Measurements from ENCODE around the gene LIM2.
"Not testable (repeated sequence)": the region's sequence is repeated elsewhere in the genome, so short reads cannot be mapped to it uniquely, and the experiment has no call there.

Gene LIM2

DNA sequence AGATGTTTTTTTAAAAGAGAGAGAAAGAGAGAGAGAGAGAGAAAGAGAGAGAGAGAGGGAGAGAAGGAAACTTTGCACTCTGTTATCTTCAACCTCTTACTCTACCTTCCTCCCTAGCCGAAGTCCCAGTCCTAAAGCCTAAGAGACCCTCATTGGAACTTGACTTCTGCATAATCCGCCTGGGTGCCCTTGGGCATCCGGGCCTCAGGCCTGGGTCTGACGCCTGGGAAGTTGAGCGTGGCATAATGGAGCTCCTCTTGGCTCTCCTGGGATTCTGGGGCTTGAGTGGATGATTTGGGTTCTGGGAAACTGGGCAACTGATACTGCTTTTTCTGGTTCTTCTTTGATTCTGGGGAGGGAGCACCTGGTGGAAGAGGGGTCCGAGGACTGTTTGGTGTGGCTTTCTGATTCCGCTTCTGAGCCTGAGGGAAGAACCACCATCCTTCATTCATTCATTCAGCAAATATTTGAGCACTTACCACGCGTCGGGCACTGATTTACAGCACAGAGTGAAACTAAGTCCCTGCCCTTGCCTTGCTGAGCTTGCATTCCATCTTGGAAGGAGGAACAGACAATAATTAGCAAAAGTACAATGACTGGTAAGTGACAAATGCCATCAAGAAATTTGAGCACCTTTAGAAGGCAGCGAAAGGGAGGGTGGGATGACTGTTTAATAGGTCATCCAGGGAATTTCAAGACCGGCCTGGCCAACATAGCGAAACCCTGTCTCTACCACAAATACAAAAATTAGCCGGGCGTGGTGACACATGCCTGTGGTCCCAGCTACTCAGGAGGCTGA lies 23.4 kb upstream of the LIM2 start:
- DNase-seq (no peak), ATAC-seq (replicated peaks) (no peak)
- no peak overlapping the region for H3K4me3 Mint-ChIP-seq
- peaks cover 31 to 44% of the 10 kb centered on the region in 2 donors for H3K36me3 Mint-ChIP-seq
- H3K27me3 Mint-ChIP-seq: no peaks in the 10 kb centered on the region
- H3K27ac Mint-ChIP-seq: peak overlapping the region; percentile 47
- no peaks in the 10 kb centered on the region for H3K9me3 Mint-ChIP-seq
- H3K4me1 Mint-ChIP-seq: peaks cover 23 to 74% of the 10 kb centered on the region in 2 donors

DNA sequence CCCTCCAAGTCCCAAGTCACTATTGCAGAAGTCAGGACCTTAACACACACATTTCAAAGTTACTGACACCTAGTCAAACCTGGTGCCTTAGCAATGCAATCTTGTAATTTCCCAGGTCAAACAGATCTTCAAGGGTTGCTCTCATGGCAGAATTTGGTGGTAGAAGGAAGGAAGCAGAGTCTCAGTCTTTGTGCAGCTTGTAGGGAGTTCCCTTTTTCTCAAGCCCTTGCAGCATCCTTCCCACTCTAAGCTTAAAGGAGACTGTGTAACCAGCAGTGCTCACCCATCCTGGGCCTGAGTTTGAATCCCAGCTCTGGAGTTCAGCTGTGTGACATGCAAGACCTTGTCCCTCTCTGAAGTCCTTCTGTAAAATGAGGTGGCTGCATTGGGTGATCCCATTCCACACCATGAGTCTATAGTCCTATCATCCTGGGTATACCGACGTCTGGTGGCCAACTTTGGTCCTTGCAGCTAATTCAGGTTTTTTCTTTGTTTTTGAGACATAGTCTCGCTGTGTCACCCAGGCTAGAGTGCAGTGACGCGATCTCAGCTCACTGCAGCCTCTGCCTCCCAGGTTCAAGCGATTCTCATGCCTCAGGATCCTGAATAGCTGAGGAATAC lies 19.8 kb upstream of the LIM2 start:
- Mint-ChIP-seq H3K9me3 (peaks cover 3 to 7% of the 10 kb centered on the region in 2 donors), H3K27ac (no peak overlapping the region), H3K27me3 (no peaks in the 10 kb centered on the region), H3K4me1 (peaks cover 12 to 43% of the 10 kb centered on the region in 2 donors), H3K36me3 (peaks cover 18 to 20% of the 10 kb centered on the region in 2 donors), H3K4me3 (no peak overlapping the region)
- DNase-seq (no peak), ATAC-seq (replicated peaks) (peak; percentile 59 to 63)

DNA sequence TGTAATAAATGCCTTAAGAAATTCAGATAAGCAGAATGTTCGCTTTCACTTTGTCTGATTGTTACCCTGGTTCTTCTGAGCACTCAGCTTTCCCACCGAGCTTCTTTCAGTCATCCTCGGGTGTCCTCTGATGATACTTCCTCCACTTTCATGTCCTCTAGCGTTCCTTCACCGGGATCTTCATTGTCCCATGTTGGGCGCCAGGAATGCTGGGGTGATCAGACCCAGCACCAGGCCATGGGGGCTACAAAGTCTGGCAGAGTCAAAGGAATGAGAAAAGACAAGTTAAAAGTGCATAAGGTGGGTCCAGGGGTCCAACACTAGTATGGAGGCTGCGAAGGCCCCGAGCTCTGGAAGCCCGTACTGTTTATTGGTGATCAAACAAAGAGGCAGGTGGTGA lies 14.3 kb upstream of the LIM2 start:
- DNase-seq: no peak

DNA sequence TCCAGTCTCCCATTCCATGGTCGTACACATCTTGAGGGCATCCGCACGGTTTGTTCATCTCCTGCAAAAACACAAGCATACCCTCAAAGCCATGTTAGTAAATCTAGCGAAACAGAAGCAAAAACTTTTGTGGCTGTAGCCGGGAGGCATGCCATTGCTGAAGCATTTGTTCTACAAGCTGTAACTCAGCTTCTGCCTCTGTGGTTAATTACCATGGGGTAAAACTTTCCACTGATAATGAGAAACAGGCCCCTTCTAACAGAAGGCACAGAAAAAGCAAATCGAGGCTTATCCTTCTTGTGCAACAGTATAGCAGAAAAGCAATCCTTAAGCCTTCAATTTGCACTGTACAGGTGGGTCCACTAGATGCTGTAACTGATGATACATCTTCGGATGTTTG lies 12.2 kb upstream of the LIM2 start:
- not testable (repeated sequence) for H3K27me3 Mint-ChIP-seq; H3K4me3 Mint-ChIP-seq; ATAC-seq (replicated peaks); H3K27ac Mint-ChIP-seq; DNase-seq
- H3K4me1 Mint-ChIP-seq: peaks cover 4 to 26% of the 10 kb centered on the region in 2 donors
- H3K9me3 Mint-ChIP-seq: peaks cover 11 to 17% of the 10 kb centered on the region in 2 donors
- H3K36me3 Mint-ChIP-seq: peaks cover 8 to 15% of the 10 kb centered on the region in 2 donors

More for the DNA sequence above, 14.3 kb upstream of the LIM2 start:
- Mint-ChIP-seq H3K4me1 (peaks cover 3 to 17% of the 10 kb centered on the region in 2 donors), H3K4me3 (no peak overlapping the region), H3K36me3 (peaks cover 8 to 14% of the 10 kb centered on the region in 2 donors), H3K27ac (peak overlapping the region; percentile 16), H3K9me3 (peaks cover 10 to 15% of the 10 kb centered on the region in 2 donors), H3K27me3 (no peaks in the 10 kb centered on the region)
- ATAC-seq (replicated peaks): no peak

DNA sequence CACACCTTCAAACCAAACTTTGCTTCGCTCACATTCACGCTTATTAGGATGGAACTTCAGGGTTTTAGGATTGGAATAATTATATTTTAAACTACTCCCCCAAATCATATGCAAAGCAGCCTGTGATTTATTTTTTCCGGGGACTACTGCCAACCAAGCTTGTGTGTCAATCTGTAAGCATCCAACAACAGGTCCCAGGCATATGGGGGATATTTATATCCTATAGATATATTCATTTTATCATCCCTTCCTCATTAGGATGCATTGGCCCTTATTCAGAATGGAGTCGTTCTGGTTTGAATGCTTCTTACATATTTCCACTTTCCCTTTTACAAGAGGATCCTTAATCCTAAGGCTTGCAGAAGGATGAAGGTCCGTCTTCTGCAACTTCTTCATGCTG lies 11.5 kb upstream of the LIM2 start:
- no peak for ATAC-seq (replicated peaks)
- no peaks in the 10 kb centered on the region for H3K27me3 Mint-ChIP-seq
- no peak overlapping the region for H3K4me3 Mint-ChIP-seq
- H3K4me1 Mint-ChIP-seq: peaks cover 8 to 33% of the 10 kb centered on the region in 2 donors
- H3K27ac Mint-ChIP-seq: no peak overlapping the region
- H3K36me3 Mint-ChIP-seq: peaks cover 8 to 17% of the 10 kb centered on the region in 2 donors
- no peak for DNase-seq
- peaks cover 13 to 19% of the 10 kb centered on the region in 2 donors for H3K9me3 Mint-ChIP-seq

DNA sequence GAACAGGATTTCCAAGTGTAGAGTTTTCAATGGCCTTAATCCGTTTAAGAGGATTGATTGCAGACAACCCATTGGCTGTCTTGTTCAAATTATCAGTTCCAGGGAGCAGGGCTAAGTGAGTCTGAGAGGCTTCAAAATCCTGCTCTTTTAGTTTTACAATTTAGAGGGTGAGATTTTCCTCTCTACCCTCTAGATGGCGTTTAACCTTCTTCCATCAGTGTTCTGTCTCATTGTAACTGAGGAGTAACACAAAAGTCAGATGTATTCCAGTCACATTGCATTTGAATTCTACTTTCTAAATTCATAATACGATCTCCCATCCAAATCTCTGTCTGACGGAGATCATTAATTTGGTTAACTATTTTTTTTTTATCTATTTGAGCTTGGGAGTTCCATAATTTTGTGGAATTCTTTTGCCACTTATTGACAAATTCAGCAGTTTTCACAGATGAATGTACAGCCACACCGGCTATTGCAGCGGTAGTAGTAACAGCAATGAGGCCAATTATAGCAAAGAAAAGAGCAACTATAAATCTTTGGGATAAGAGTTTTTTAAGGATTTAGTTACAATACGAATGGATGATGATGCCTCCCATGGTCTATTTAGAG lies 10.4 kb upstream of the LIM2 start:
- H3K27me3 Mint-ChIP-seq: no peaks in the 10 kb centered on the region
- no peak overlapping the region for H3K27ac Mint-ChIP-seq
- H3K9me3 Mint-ChIP-seq: peaks cover 13 to 16% of the 10 kb centered on the region in 2 donors
- peaks cover 8 to 17% of the 10 kb centered on the region in 2 donors for H3K36me3 Mint-ChIP-seq
- no peak for DNase-seq
- peaks cover 11 to 39% of the 10 kb centered on the region in 2 donors for H3K4me1 Mint-ChIP-seq
- no peak for ATAC-seq (replicated peaks)
- H3K4me3 Mint-ChIP-seq: no peak overlapping the region

DNA sequence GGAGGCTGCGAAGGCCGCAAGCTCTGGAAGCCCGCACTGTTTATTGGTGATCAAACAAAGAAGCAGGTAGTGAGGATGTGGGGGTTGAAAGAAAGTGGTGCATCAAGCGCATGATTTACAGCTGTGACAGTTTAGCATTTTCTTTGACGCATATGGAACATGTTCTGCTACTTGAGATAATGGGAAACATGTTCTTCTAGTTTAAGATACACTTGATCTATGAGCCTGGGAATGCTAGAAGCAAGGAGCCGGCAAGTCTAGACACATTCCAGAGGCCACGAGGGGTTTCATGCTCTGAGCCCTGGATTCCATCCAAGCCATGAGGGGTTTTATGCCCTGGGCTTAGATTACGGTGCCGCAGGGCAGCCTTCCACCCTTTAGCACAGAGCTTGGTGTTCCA lies 9.7 kb upstream of the LIM2 start:
- Mint-ChIP-seq H3K4me1 (peaks cover 14 to 46% of the 10 kb centered on the region in 2 donors), H3K36me3 (peaks cover 8 to 11% of the 10 kb centered on the region in 2 donors), H3K9me3 (peaks cover 11 to 12% of the 10 kb centered on the region in 2 donors)
- not testable (repeated sequence) for DNase-seq; H3K4me3 Mint-ChIP-seq; H3K27ac Mint-ChIP-seq; H3K27me3 Mint-ChIP-seq; ATAC-seq (replicated peaks)

DNA sequence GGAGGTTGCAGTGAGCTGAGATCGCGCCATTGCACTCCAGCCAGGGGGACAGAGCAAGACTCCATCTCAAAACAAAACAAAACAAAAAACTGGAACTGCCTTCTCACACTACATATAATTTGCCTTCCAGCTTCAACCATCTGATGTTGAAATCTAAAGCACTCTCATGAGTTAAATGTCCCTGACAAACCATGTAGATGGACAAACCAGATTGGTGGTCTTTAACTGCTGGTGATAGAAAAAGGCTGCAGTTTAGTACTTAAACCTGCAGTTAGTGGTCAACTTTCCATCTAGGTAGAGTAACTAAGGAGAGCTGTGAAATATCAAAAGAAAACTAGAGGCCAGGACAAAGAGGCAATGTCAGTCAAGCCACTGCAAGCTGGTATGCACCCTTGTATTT lies 8.4 kb upstream of the LIM2 start:
- Mint-ChIP-seq H3K27ac (no peak overlapping the region), H3K27me3 (peaks cover 1 to 2% of the 10 kb centered on the region in 2 donors), H3K4me1 (peaks cover 14 to 48% of the 10 kb centered on the region in 2 donors), H3K9me3 (peaks cover 4% of the 10 kb centered on the region in 2 donors), H3K4me3 (no peak overlapping the region), H3K36me3 (peaks cover 0 to 3% of the 10 kb centered on the region in 2 donors)
- DNase-seq: no peak
- ATAC-seq (replicated peaks): no peak

DNA sequence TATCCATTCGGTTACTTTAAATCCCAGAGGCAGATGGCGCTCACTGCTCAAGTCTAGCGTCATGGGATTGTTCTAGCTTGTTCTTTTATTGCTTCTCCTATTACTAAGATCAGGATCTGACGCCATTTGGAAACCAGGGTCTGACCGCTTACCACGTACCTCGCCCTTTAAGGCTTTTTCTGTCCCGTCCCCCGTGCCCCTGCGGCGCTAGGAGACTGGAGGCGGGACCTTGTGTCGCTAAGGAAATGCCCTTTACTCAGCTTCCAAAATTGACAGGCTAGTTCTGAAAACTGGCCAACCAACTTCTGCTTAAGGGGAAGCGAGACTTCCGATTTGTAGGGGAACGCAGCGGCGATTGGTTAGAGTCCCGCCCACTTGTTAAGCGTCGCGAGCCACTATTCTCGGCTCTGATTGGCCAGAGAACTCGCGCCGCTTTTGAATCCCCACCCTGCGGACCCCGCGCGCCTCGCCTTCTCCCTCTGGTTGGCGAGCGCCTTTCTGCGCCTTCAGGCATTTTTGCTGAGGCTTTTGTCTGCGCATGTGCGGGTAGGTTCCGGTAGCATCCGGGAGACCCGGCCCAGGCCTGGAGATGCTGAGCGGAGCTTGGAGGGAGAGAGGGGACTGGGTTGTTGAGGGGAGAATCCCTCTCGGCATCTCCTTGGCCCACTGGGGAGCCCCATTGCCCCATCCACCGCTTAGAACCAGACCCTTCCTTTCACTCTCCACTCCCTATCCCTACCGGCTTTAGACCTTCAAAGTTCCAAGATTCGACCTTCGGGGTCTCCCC lies 6.5 kb upstream of the LIM2 start:
- peak overlapping the region; percentile 83 to 89 for H3K4me3 Mint-ChIP-seq
- H3K36me3 Mint-ChIP-seq: peaks cover 0 to 3% of the 10 kb centered on the region in 2 donors
- H3K27ac Mint-ChIP-seq: peak overlapping the region; percentile 89
- H3K9me3 Mint-ChIP-seq: peaks cover 4% of the 10 kb centered on the region in 2 donors
- ATAC-seq (replicated peaks): peak; percentile 90 to 93
- H3K27me3 Mint-ChIP-seq: peaks cover 6 to 8% of the 10 kb centered on the region in 2 donors
- DNase-seq: peak; percentile 94
- H3K4me1 Mint-ChIP-seq: peaks cover 20 to 60% of the 10 kb centered on the region in 2 donors

DNA sequence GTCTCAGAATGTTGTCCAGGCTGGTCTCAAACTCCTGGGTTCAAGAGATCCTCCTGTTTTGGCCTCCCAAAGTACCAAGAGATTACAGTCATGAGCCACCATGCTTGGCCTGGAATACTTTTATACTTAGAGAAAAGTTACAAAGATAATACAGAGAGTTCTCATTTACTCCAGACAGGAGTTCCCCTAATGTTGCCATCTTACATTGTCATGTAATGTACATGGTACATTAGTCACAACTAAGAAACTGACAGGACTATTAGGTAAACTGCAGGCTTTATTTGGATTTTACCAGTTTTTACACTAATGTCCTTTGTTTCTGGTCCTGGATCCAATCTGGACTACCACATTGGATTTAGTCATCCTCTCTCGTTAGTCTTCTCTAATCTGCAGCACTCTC lies 4.9 kb upstream of the LIM2 start:
- DNase-seq: no peak
- ATAC-seq (replicated peaks): no peak
- Mint-ChIP-seq H3K9me3 (peaks cover 4% of the 10 kb centered on the region in 2 donors), H3K27me3 (peaks cover 6 to 8% of the 10 kb centered on the region in 2 donors), H3K36me3 (peaks cover 0 to 3% of the 10 kb centered on the region in 2 donors), H3K27ac (no peak overlapping the region), H3K4me1 (peaks cover 27 to 62% of the 10 kb centered on the region in 2 donors), H3K4me3 (peak overlapping the region in 1 of 2 donors; percentile 25)

DNA sequence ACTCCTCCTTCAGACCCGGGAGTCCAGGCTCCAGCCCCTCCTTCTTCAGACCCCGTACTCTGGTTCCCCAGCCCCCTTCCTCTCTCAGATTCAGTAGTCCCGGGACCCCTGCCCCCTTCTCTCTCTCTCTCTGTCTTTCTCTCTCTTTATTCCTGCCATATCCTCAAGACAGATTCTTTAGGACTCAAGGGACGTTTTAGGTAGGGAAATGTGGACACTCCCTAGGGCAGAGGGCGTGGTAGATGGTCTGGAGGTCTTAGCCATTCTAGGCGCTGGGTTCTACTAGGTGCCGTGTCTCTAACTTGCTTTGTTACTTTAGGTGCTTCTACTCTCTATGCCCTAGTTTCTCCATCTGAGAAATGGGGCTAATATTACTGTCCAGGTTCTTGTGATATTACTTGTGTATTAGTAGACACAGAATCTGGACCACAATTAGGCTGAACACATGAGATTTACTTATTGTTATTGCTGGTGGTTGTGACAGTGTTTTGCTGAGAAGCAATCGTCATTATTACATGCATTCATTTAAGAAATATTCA lies 3.4 kb upstream of the LIM2 start:
- peaks cover 4% of the 10 kb centered on the region in 2 donors for H3K9me3 Mint-ChIP-seq
- peaks cover 0 to 3% of the 10 kb centered on the region in 2 donors for H3K36me3 Mint-ChIP-seq
- H3K4me1 Mint-ChIP-seq: peaks cover 30 to 61% of the 10 kb centered on the region in 2 donors
- H3K27me3 Mint-ChIP-seq: peaks cover 6 to 12% of the 10 kb centered on the region in 2 donors
- peak overlapping the region; percentile 6 for H3K27ac Mint-ChIP-seq
- ATAC-seq (replicated peaks) (no peak), DNase-seq (no peak)
- H3K4me3 Mint-ChIP-seq: peak overlapping the region; percentile 29 to 43

DNA sequence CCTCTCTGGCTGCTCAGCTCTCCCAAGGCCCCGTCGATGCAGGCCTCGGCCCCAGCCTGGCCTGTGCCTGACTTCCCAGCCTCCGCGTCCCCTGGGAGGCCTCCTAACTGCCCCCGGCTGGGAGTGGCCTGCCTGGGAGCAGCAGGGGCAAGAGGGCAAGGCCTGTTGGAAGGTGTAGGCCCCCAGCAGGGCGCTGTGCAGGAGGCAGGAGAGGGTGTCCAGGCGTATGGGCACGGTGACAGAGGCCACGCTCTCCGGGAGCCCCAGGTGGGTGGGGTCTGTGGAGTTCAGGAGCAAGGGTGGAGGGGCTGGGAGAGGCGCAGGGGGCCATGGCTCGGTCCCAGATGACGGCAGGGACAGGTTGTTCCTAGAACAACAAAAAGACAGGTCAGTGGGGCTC lies 1.4 kb upstream of the LIM2 start:
- H3K27ac Mint-ChIP-seq: no peak overlapping the region

DNA sequence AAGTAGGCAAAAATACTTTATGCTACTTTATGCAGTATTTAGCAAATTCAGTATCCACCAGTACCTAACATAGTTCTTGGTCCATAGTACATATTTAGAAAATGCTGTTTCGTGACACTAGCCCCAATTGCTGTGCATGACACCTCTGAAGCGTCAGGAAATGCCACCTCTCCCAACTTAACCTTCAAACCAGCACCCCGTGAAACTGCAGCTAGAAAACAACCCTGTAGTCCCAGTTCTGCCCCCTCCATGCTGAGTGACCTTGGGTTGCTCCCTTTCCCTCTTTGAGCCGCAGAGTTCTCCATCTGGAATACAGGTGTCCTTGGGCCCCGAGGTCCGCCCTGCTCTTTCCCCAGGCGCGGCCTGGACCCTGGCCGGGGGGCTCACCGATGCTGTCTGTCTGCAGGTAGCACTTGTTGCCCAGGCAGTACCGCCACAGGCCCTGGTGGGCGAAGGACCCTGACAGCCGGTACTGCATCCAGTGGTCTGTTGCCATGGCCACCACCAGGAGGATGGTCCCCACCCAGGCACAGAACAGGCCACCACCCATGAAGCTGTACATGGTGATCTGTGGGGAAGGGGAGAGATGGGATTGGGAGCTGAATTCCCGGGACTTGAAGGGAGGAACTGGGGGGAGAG lies 773 bp downstream of the LIM2 start:
- ATAC-seq (replicated peaks) (no peak), DNase-seq (no peak)
- Mint-ChIP-seq H3K27me3 (peaks cover 6 to 12% of the 10 kb centered on the region in 2 donors), H3K4me1 (peaks cover 19 to 32% of the 10 kb centered on the region in 2 donors), H3K9me3 (no peaks in the 10 kb centered on the region), H3K27ac (peak overlapping the region; percentile 93), H3K36me3 (peaks cover 0 to 2% of the 10 kb centered on the region in 2 donors), H3K4me3 (no peak overlapping the region)

More for the DNA sequence above, 1.4 kb upstream of the LIM2 start:
- Mint-ChIP-seq H3K36me3 (no peaks in the 10 kb centered on the region), H3K4me3 (no peak overlapping the region), H3K27me3 (peaks cover 6 to 12% of the 10 kb centered on the region in 2 donors), H3K9me3 (no peaks in the 10 kb centered on the region), H3K4me1 (peaks cover 24 to 44% of the 10 kb centered on the region in 2 donors)
- DNase-seq: no peak
- ATAC-seq (replicated peaks): no peak

Data from stimulated activated naive B cell treated with anti-CD40 and anti-IgM and Interleukin-4, amounts not matched to agents 10 μg/mL and 1 μg/mL and 100 μg/mL, for 72 hours (primary cell).